K562 (cell line): ENCODE measurements around the gene TRRAP.

Experiments used
- BRCA1 ChIP-seq, 2 experiments: fragments of 450-650 bp in 1 of 2; sonication (generic) in 1 of 2; formaldehyde crosslinking in 1 of 2; IDR thresholded peaks; 2 replicates each; pipeline versions ENCODE4 v1.5.0 to v1.6.1; 2017 to 2020; ENCODE audit warnings: mild to moderate bottlenecking in 1 of 2, missing genetic modification reagents in 1 of 2
- LEF1 ChIP-seq: fragments of 450-650 bp; IDR thresholded peaks from 2 replicates; pipeline ENCODE4 v1.6.1; 2016; ENCODE audit warnings: mild to moderate bottlenecking
- RFX5 ChIP-seq: IDR thresholded peaks from 2 replicates; pipeline ENCODE4 v1.6.1; 2011; ENCODE audit warnings: low read depth, mild to moderate bottlenecking, improper control_type of control experiment, low read length
- STAG1 ChIP-seq: sonication (generic); formaldehyde crosslinking; IDR thresholded peaks from 2 replicates; pipeline ENCODE4 v1.5.0; 2020; ENCODE audit warnings: missing genetic modification reagents, borderline replicate concordance
- ZBTB7A ChIP-seq: IDR thresholded peaks from 2 replicates; pipeline ENCODE4 v1.6.1; 2011; ENCODE audit warnings: low read depth, mild to moderate bottlenecking, low read length, moderate library complexity, borderline replicate concordance; ENCODE audit not compliant: control insufficient read depth
- ZBTB8A ChIP-seq: fragments of 450-650 bp; IDR thresholded peaks from 2 replicates; pipeline ENCODE4 v1.6.1; 2018; ENCODE audit warnings: mild to moderate bottlenecking, moderate library complexity; ENCODE audit not compliant: partially characterized antibody
- TF ChIP-seq, protein P1 (sequence below): sonication (generic); formaldehyde crosslinking; IDR thresholded peaks from 2 replicates; pipeline ENCODE4 v1.9.0; 2022; ENCODE audit warnings: mild to moderate bottlenecking, missing genetic modification reagents
- TF ChIP-seq, protein P2 (sequence below), 3 experiments: IDR thresholded peaks in 2 of 3; conservative IDR thresholded peaks in 1 of 3; 2 replicates each; pipeline ENCODE4 v1.5.1; 2011 to 2012; ENCODE audit warnings: low read length in 3 of 3, mild to moderate bottlenecking in 3 of 3, control low read depth in 2 of 3, improper control_type of control experiment in 1 of 3, inconsistent platforms in 1 of 3, low read depth in 1 of 3, mixed read lengths in 1 of 3, moderate library complexity in 1 of 3; ENCODE audit not compliant: insufficient read depth in 2 of 3
- TF ChIP-seq, protein P3 (sequence below), 2 experiments: fragments of 450-650 bp; formaldehyde crosslinking in 1 of 2; IDR thresholded peaks; 2 replicates each; pipeline versions ENCODE4 v1.4.0 to v1.6.1; 2014 to 2020; ENCODE audit warnings: mild to moderate bottlenecking in 2 of 2, borderline replicate concordance in 1 of 2, low read depth in 1 of 2
- TF ChIP-seq, protein P4 (sequence below): fragments of 450-650 bp; formaldehyde crosslinking; IDR thresholded peaks from 2 replicates; pipeline ENCODE4 v1.4.0; 2022; ENCODE audit warnings: missing genetic modification characterization
- TF ChIP-seq, protein P5 (sequence below): sonication (generic); formaldehyde crosslinking; IDR thresholded peaks from 2 replicates; pipeline ENCODE4 v1.8.1; 2022; ENCODE audit warnings: missing genetic modification reagents

DNA sequence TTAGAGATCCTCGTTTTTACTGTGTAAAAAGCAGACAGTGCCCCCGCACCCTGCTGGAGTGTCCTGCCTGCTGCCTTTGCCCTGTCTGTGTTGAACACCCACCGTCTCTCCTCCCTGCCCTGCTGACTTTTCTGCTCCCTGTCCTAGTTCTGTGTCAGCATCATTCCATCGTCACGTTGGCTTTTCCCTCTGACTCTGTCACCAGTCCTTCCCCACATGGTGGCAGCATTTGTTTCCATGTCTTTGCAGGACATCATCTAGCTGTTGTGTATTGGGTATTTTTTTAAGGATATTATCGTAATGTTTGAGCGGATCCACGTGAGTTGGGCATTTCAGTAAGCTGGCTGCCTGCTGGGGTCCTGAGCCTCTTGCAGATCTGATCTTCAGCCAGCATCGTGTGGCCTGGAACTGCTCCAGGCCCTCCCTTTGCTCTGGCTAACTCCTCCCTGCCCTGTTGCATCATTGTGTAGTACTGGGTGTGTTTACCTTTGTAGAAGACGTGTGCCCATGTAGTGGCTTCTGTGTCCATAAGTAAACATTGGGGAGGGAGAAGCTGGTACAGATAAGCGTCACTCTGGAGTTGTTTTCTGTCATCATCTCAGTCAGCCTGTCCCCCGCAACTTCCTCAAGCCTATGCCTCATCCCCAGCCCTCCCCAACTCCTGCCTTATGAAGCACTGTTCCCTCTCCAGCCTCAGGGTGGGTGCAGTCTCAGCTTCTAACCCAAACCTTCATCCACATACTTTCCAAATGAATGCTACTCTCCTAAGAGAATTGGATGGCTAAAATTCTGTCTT, 44.3 kb downstream of the TRRAP start:
- TF ChIP-seq, protein P1, sequence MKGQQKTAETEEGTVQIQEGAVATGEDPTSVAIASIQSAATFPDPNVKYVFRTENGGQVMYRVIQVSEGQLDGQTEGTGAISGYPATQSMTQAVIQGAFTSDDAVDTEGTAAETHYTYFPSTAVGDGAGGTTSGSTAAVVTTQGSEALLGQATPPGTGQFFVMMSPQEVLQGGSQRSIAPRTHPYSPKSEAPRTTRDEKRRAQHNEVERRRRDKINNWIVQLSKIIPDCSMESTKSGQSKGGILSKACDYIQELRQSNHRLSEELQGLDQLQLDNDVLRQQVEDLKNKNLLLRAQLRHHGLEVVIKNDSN: no peak
- TF ChIP-seq STAG1 (CRISPR knock-in tag) (no peak), RFX5 (no peak), BRCA1 (IDR thresholded peaks at IDR 0.05) (no peak), BRCA1 (CRISPR knock-in tag; IDR thresholded peaks at IDR 0.05) (no peak), LEF1 (no peak; the same call in 1 of the 2 replicates), ZBTB7A (no peak), ZBTB8A (no peak)
- TF ChIP-seq, protein P2, sequence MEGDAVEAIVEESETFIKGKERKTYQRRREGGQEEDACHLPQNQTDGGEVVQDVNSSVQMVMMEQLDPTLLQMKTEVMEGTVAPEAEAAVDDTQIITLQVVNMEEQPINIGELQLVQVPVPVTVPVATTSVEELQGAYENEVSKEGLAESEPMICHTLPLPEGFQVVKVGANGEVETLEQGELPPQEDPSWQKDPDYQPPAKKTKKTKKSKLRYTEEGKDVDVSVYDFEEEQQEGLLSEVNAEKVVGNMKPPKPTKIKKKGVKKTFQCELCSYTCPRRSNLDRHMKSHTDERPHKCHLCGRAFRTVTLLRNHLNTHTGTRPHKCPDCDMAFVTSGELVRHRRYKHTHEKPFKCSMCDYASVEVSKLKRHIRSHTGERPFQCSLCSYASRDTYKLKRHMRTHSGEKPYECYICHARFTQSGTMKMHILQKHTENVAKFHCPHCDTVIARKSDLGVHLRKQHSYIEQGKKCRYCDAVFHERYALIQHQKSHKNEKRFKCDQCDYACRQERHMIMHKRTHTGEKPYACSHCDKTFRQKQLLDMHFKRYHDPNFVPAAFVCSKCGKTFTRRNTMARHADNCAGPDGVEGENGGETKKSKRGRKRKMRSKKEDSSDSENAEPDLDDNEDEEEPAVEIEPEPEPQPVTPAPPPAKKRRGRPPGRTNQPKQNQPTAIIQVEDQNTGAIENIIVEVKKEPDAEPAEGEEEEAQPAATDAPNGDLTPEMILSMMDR (IDR thresholded peaks at IDR 0.05 in 2 of 3, conservative IDR thresholded peaks at IDR 0.05 in 1 of 3; ENCODE audit: insufficient read depth in 2 of 3, low read depth in 1 of 3, low read length in 3 of 3): peak in 2 of 3 experiments; percentile 32 to 38; a peak in 3 of 6 replicates
- TF ChIP-seq, protein P3, sequence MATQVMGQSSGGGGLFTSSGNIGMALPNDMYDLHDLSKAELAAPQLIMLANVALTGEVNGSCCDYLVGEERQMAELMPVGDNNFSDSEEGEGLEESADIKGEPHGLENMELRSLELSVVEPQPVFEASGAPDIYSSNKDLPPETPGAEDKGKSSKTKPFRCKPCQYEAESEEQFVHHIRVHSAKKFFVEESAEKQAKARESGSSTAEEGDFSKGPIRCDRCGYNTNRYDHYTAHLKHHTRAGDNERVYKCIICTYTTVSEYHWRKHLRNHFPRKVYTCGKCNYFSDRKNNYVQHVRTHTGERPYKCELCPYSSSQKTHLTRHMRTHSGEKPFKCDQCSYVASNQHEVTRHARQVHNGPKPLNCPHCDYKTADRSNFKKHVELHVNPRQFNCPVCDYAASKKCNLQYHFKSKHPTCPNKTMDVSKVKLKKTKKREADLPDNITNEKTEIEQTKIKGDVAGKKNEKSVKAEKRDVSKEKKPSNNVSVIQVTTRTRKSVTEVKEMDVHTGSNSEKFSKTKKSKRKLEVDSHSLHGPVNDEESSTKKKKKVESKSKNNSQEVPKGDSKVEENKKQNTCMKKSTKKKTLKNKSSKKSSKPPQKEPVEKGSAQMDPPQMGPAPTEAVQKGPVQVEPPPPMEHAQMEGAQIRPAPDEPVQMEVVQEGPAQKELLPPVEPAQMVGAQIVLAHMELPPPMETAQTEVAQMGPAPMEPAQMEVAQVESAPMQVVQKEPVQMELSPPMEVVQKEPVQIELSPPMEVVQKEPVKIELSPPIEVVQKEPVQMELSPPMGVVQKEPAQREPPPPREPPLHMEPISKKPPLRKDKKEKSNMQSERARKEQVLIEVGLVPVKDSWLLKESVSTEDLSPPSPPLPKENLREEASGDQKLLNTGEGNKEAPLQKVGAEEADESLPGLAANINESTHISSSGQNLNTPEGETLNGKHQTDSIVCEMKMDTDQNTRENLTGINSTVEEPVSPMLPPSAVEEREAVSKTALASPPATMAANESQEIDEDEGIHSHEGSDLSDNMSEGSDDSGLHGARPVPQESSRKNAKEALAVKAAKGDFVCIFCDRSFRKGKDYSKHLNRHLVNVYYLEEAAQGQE (IDR thresholded peaks at IDR 0.05; ENCODE audit: borderline replicate concordance): no peak
- TF ChIP-seq, protein P3 (CRISPR knock-in tag; IDR thresholded peaks at IDR 0.05; ENCODE audit: low read depth): no peak
- TF ChIP-seq, protein P4, sequence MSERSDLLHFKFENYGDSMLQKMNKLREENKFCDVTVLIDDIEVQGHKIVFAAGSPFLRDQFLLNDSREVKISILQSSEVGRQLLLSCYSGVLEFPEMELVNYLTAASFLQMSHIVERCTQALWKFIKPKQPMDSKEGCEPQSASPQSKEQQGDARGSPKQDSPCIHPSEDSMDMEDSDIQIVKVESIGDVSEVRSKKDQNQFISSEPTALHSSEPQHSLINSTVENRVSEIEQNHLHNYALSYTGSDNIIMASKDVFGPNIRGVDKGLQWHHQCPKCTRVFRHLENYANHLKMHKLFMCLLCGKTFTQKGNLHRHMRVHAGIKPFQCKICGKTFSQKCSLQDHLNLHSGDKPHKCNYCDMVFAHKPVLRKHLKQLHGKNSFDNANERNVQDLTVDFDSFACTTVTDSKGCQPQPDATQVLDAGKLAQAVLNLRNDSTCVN: 0 out of 2 replicates have a peak, but pooled peaks have one; percentile 22
- TF ChIP-seq, protein P5, sequence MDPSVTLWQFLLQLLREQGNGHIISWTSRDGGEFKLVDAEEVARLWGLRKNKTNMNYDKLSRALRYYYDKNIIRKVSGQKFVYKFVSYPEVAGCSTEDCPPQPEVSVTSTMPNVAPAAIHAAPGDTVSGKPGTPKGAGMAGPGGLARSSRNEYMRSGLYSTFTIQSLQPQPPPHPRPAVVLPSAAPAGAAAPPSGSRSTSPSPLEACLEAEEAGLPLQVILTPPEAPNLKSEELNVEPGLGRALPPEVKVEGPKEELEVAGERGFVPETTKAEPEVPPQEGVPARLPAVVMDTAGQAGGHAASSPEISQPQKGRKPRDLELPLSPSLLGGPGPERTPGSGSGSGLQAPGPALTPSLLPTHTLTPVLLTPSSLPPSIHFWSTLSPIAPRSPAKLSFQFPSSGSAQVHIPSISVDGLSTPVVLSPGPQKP: no peak
